Measurements from ENCODE around the gene ATXN1.

Gene ATXN1

DNA sequence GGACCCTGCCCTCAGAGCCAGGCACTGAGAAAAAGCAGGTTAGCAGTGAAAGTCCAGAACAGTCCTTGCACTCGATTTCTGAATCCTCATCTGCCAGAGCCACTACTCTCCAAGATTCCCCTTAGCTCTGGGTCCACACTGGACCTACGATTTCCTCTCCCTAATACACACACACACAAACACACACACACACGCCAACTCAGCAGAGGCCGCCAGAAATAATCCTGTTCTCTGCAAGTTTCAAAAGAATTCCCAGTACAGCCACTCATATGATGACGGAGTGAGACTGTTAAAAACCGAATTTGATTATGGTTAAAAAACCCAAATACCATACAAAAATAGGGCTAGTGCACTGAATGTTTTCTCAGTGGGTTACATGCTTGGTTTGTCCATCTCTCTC lies 432.0 kb downstream of the ATXN1 start:
- Histone ChIP-seq H3K4me1 (ENCODE audit: control insufficient read depth, insufficient read depth, low read length) (peaks cover 12% of the 10 kb centered on the region), H3K9me3 (ENCODE audit: control insufficient read depth, low read length) (no peaks in the 10 kb centered on the region), H3K36me3 (ENCODE audit: control insufficient read depth, insufficient read depth, low read length) (no peaks in the 10 kb centered on the region), H3K4me3 (ENCODE audit: low read length) (no peak overlapping the region), H3K9ac (ENCODE audit: low read length) (no peak overlapping the region), H3K27me3 (ENCODE audit: control insufficient read depth, insufficient read depth, low read length) (no peaks in the 10 kb centered on the region)

GRCh38 chr6:16327777-16328325 lies 433.4 kb downstream of the ATXN1 start:
- no peaks in the 10 kb centered on the region for H3K36me3 ChIP-seq (ENCODE audit: control insufficient read depth, insufficient read depth, low read length)
- no peaks in the 10 kb centered on the region for H3K9me3 ChIP-seq (ENCODE audit: control insufficient read depth, low read length)
- H3K27me3 ChIP-seq (ENCODE audit: control insufficient read depth, insufficient read depth, low read length): no peaks in the 10 kb centered on the region
- peaks cover 12% of the 10 kb centered on the region for H3K4me1 ChIP-seq (ENCODE audit: control insufficient read depth, insufficient read depth, low read length)
- no peak overlapping the region for H3K4me3 ChIP-seq (ENCODE audit: low read length)
- no peak overlapping the region for H3K9ac ChIP-seq (ENCODE audit: low read length)

GRCh38 chr6:16326971-16327776 lies 434.1 kb downstream of the ATXN1 start:
- Histone ChIP-seq H3K36me3 (ENCODE audit: control insufficient read depth, insufficient read depth, low read length) (no peaks in the 10 kb centered on the region), H3K4me3 (ENCODE audit: low read length) (no peak overlapping the region), H3K9ac (ENCODE audit: low read length) (no peak overlapping the region), H3K4me1 (ENCODE audit: control insufficient read depth, insufficient read depth, low read length) (peaks cover 8% of the 10 kb centered on the region), H3K9me3 (ENCODE audit: control insufficient read depth, low read length) (no peaks in the 10 kb centered on the region), H3K27me3 (ENCODE audit: control insufficient read depth, insufficient read depth, low read length) (no peaks in the 10 kb centered on the region)

DNA sequence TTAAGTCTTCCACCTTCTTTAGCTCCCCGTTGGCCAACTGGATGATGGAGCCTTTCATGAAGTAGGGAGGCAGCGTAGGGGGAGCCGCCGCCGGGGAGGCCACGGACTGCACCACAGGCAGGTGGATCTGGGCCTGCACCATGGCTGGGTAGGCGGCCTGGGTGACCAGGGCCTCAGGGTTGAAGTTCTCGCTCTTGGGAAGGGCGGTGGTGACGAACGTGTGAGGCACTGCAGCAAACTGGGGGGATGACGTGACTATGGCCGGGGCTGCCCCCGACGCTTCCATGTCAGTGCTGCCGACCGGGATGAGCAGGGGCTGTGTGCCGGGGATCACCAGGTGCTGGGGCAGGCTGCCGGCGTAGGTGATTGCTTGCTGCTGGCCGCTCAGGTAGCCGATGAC lies 434.7 kb downstream of the ATXN1 start:
- H3K27me3 ChIP-seq (ENCODE audit: control insufficient read depth, insufficient read depth, low read length): no peaks in the 10 kb centered on the region

DNA sequence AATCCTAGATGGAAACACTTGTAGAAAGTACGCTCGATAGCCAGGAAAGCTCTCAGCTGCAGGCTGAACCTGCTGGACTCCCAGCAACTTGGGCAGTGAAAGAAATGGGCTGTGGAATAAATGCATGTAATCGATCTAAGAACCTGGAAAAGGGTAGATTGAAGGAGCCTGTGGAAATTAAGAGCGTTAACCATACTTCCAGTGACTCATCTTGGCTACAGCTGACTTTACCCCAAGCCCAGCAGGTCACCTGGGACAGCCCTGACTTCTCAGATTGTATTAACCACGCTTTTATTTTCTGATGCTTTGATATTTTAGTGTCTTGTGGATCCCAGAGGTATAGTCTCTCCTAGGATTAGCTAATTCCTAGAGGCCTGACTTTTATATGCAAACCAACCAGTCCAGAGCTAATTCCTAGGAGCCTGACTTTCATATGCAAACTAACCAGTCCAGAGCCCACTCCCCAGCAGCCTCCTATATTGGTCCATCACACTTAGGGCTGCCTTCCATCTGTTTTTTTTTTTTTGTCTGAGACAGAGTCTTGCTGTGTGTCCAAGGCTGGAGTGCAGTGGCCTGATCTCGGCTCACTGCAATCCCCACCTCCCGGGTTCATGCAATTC lies 436.5 kb downstream of the ATXN1 start:
- no peak overlapping the region for H3K4me3 ChIP-seq (ENCODE audit: low read length)
- no peaks in the 10 kb centered on the region for H3K36me3 ChIP-seq (ENCODE audit: control insufficient read depth, insufficient read depth, low read length)
- H3K27me3 ChIP-seq (ENCODE audit: control insufficient read depth, insufficient read depth, low read length): no peaks in the 10 kb centered on the region
- no peak overlapping the region for H3K9ac ChIP-seq (ENCODE audit: low read length)
- peaks cover 11% of the 10 kb centered on the region for H3K4me1 ChIP-seq (ENCODE audit: control insufficient read depth, insufficient read depth, low read length)
- H3K9me3 ChIP-seq (ENCODE audit: control insufficient read depth, low read length): no peaks in the 10 kb centered on the region

More for the DNA sequence above, 434.7 kb downstream of the ATXN1 start:
- no peaks in the 10 kb centered on the region for H3K9me3 ChIP-seq (ENCODE audit: control insufficient read depth, low read length)
- no peaks in the 10 kb centered on the region for H3K36me3 ChIP-seq (ENCODE audit: control insufficient read depth, insufficient read depth, low read length)
- no peak overlapping the region for H3K4me3 ChIP-seq (ENCODE audit: low read length)
- no peak overlapping the region for H3K9ac ChIP-seq (ENCODE audit: low read length)
- H3K4me1 ChIP-seq (ENCODE audit: control insufficient read depth, insufficient read depth, low read length): peaks cover 2% of the 10 kb centered on the region

GRCh38 chr6:16324184-16324583 lies 437.1 kb downstream of the ATXN1 start:
- Histone ChIP-seq H3K9ac (ENCODE audit: low read length) (no peak overlapping the region), H3K4me1 (ENCODE audit: control insufficient read depth, insufficient read depth, low read length) (peaks cover 12% of the 10 kb centered on the region), H3K9me3 (ENCODE audit: control insufficient read depth, low read length) (no peaks in the 10 kb centered on the region), H3K4me3 (ENCODE audit: low read length) (no peak overlapping the region), H3K27me3 (ENCODE audit: control insufficient read depth, insufficient read depth, low read length) (no peaks in the 10 kb centered on the region), H3K36me3 (ENCODE audit: control insufficient read depth, insufficient read depth, low read length) (no peaks in the 10 kb centered on the region)

DNA sequence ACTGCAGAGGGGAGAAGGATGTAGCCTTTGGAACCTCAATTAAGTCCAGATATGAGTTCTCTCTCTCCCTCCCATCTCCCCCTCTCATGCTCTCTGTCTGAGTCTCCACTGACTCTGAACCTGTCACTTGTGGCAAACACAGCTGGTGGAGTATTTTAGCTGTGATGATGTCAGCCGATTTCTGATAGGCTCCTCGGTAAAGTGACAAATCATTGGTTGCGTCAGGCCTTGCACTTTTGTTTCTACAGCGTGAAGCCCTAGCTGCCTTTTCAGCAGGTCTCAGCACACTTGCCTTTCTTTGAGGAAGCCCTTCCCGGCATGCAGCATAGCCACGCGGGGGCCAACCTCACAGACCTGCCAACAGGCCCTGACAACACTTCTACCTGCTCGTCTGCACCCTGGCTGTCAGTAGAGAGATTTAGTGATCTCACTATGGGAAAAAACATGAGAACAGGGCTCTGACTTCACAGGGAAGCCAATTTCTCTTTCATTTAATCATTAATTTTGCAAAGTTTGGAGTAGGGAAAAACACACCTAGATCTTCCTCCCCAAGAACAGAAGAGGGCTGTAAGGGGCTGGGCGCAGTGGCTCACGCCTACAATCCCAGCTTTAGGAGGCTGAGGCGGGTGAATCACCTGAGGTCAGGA lies 438.5 kb downstream of the ATXN1 start:
- Histone ChIP-seq H3K36me3 (ENCODE audit: control insufficient read depth, insufficient read depth, low read length) (no peaks in the 10 kb centered on the region), H3K4me3 (ENCODE audit: low read length) (no peak overlapping the region), H3K9ac (ENCODE audit: low read length) (no peak overlapping the region), H3K27me3 (ENCODE audit: control insufficient read depth, insufficient read depth, low read length) (no peaks in the 10 kb centered on the region), H3K9me3 (ENCODE audit: control insufficient read depth, low read length) (no peaks in the 10 kb centered on the region), H3K4me1 (ENCODE audit: control insufficient read depth, insufficient read depth, low read length) (peaks cover 19% of the 10 kb centered on the region)

DNA sequence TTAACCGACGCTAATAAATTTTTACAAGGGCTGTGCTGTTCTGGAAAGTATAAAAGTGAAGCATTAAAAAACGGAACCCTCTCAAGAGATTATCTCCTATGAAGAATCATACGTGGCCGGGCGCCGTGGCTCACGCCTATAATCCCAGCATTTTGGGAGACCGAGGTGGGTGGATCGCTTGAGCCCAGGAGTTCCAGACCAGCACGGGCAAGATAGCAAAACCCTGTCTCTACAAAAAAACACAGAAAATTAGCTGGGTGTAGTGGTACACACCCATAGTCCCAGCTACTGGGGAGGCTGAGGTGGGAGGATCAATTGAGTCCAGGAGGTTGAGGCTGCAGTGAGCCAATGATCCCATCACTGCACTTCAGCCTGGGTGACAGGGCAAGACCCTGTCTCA lies 439.4 kb downstream of the ATXN1 start:
- Histone ChIP-seq H3K4me3 (ENCODE audit: low read length) (no peak overlapping the region), H3K9me3 (ENCODE audit: control insufficient read depth, low read length) (no peaks in the 10 kb centered on the region), H3K27me3 (ENCODE audit: control insufficient read depth, insufficient read depth, low read length) (no peaks in the 10 kb centered on the region), H3K36me3 (ENCODE audit: control insufficient read depth, insufficient read depth, low read length) (no peaks in the 10 kb centered on the region), H3K4me1 (ENCODE audit: control insufficient read depth, insufficient read depth, low read length) (peaks cover 19% of the 10 kb centered on the region), H3K9ac (ENCODE audit: low read length) (no peak overlapping the region)

DNA sequence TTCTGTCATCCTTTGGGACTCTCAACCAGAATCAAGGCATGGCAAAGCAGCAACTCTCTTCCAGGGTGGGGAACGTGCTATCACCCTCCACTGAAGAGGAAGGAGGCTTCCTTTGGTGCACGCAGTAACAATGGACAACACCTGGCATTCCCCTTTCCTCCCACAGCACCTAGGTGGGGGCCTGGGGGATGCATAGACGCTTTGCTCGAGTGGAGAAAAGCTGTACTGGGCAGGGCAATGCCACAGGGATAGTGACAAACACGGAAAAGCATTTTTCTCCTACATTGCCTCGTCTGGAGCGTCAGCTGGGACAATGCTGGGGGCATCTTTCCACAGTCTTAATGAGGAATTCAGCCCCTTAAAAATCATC lies 439.9 kb downstream of the ATXN1 start:
- no peak overlapping the region for H3K4me3 ChIP-seq (ENCODE audit: low read length)
- H3K27me3 ChIP-seq (ENCODE audit: control insufficient read depth, insufficient read depth, low read length): no peaks in the 10 kb centered on the region
- no peak overlapping the region for H3K9ac ChIP-seq (ENCODE audit: low read length)
- peaks cover 19% of the 10 kb centered on the region for H3K4me1 ChIP-seq (ENCODE audit: control insufficient read depth, insufficient read depth, low read length)
- H3K9me3 ChIP-seq (ENCODE audit: control insufficient read depth, low read length): no peaks in the 10 kb centered on the region
- H3K36me3 ChIP-seq (ENCODE audit: control insufficient read depth, insufficient read depth, low read length): no peaks in the 10 kb centered on the region

- Histone ChIP-seq H3K36me3 (ENCODE audit: control insufficient read depth, insufficient read depth, low read length) (no peaks in the 10 kb centered on the region), H3K9me3 (ENCODE audit: control insufficient read depth, low read length) (no peaks in the 10 kb centered on the region), H3K27me3 (ENCODE audit: control insufficient read depth, insufficient read depth, low read length) (no peaks in the 10 kb centered on the region), H3K4me3 (ENCODE audit: low read length) (peak overlapping the region; percentile 5), H3K9ac (ENCODE audit: low read length) (peak overlapping the region; percentile 20), H3K4me1 (ENCODE audit: control insufficient read depth, insufficient read depth, low read length) (peaks cover 19% of the 10 kb centered on the region)
These were observed 440.5 kb downstream of the ATXN1 start for GRCh38 chr6:16320533-16321340.

- Histone ChIP-seq H3K9me3 (ENCODE audit: control insufficient read depth, low read length) (no peaks in the 10 kb centered on the region), H3K9ac (ENCODE audit: low read length) (peak overlapping the region; percentile 20), H3K36me3 (ENCODE audit: control insufficient read depth, insufficient read depth, low read length) (no peaks in the 10 kb centered on the region), H3K4me3 (ENCODE audit: low read length) (peak overlapping the region; percentile 5), H3K4me1 (ENCODE audit: control insufficient read depth, insufficient read depth, low read length) (peaks cover 19% of the 10 kb centered on the region), H3K27me3 (ENCODE audit: control insufficient read depth, insufficient read depth, low read length) (no peaks in the 10 kb centered on the region)
These were observed 441.3 kb downstream of the ATXN1 start for GRCh38 chr6:16319813-16320532.
